NOMO-1 (cell line): ENCODE results near the gene BABAM2.

Source experiments
- DNase-seq, 2 experiments: peaks; one replicate each; lab custom pipeline; 2025; ENCODE audit not compliant: unreplicated experiment in 2 of 2; lab: John Stamatoyannopoulos, UW

The BABAM2 gene

DNA sequence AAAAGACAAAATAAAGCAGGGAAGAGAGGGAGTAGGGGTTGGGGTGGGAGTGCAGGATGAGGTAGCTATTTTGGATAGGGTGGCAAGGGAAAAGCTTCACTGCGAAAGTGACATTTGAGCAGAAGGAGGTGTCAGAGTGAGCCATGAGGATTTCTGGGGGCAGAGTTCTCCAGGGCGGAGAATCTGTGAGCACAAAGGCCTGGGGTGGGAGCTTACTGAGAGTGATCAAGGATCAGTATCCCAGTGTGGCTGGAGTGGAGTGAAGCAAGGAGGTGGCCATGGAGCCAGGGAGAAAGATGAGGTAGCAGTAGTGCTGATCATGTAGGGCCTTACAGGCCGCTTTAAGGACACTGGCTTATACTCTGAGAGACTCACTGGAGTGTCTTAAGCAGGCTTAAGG lies 291.3 kb downstream of the BABAM2 start:
- DNase-seq, result no peak

GRCh38 chr2:28182348-28182747 lies 291.8 kb downstream of the BABAM2 start:
- no peak for DNase-seq

- no peak for DNase-seq
Observed at GRCh38 chr2:28185153-28185552, 294.6 kb downstream of the BABAM2 start.

- no peak for DNase-seq
Observed at GRCh38 chr2:28185891-28186290, 295.4 kb downstream of the BABAM2 start.

DNA sequence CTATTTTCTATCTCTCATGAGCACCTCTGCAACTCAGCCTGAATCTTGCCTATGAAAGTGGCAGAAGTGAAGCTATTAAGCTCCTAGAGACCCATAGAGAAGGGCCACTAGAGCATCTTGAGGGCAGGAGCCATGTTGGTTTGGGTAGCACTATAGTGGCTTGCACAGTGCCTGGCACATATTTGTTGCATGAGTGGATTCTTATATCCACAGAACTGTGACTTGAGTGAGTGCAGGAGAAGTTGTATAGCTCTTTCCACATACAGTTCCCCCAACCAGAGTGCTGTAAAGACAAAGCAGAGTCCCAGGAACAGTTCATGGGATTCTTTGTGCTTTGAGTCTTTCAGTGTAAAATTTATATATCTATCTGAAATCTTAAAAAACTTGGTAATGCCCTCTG lies 296.7 kb downstream of the BABAM2 start:
- no peak for DNase-seq

- no peak for DNase-seq
Observed at GRCh38 chr2:28188436-28188835, 297.9 kb downstream of the BABAM2 start.

DNA sequence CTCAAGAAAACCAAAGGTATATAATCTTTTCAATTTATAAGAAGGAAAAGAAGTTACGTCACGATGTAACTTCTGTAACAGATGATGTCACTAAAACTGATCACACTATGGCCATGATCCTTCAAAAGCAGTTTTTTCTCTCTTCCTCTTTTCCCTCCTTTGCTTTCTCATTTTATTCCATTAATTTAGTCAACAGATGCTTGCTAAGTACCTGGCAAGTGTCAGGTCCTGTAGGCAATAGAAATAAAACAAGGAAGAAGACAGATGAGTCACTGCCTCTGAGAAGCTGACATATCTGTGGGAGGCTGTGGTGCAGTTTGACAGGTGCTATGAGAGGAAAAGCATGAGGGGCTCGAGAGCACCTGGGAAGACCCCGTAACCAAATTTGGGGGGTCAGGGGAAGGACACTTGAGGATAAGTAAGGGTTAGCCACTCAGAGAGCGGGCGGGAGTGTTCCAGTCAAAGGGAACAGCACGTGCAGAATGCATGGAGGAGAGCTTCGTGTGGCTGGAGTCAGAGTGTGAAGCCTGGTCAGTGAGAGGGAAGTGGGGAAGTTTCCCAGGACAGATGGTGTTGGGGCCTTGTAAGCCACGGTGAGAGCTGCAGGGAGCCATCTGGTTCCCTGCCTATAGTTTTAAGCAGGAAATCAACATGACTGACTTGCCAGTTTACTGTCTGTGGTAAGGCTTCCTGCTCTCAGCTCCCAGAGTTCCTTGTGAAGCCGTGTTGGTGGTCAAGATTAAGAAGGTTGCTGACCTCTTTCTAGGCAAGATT lies 303.3 kb downstream of the BABAM2 start:
- DNase-seq, result peak in 1 of 2 experiments; percentile 53

- DNase-seq, result no peak
Observed at GRCh38 chr2:28199995-28200679, 309.6 kb downstream of the BABAM2 start.

DNA sequence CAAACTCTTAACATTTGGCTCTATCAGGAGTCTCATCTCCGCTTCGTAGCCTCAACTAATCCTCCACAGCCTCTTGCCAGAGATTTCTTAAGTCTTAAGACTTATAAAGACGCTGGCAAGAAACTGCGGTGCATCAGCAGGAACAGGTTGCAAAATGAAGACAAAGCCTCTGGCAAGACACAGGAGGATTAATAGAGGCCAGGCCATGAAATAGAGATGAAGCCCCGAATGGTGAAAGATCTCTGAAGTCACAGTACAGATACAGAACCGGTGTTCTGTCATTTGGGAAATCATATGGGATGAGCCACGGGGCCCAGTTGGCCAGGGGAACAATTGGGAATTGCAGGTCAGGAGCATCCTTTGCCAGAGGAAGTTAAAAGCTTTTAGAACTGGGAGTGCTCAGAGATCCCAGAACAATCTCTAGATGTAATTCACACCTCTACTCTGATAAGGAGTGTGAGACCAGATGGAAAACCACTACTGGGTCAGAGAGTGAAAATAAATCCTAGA lies 311.2 kb downstream of the BABAM2 start:
- no peak for DNase-seq

- no peak for DNase-seq
Observed at GRCh38 chr2:28202719-28203118, 312.2 kb downstream of the BABAM2 start.

GRCh38 chr2:28206762-28207161 lies 316.2 kb downstream of the BABAM2 start:
- DNase-seq, result no peak

DNA sequence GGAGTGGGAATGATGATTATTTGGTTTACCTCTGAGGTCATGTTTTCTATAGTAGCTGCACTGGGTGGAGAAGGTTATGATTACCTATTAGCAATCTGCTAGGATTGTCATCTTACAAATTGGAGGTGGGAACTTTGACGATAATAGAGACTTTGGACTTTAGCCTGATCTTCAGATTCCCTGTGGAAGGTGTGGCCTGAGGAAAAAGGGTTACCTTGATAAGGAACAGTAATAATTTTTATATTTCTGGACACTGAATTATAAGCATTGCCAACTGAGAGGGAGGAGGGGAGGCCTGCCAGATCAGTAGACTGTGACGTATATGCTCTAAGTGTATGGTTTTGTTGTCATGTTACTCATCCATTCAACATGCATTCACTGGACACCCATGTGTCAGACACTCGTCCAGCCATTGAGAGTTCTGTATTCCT lies 318.7 kb downstream of the BABAM2 start:
- DNase-seq, result no peak

DNA sequence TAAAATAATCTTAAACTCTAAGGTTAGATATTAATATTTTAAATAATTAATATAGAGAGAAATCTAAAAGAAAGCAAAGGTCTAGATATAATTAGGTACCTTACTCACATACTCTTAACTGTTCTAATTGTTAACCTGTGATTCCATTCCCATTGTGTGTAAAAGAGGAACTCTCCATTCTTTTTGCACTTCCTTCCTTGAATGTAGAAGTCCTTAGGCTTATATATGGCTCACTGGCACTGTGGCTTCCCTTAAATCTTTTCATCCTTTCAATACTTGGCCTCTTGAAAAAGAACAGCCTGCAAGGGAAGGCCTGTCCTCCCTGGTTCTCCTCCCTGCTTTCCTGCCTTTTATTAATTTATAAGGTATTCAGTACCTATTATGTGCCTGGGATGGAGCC lies 319.3 kb downstream of the BABAM2 start:
- no peak for DNase-seq

- no peak for DNase-seq
Observed at GRCh38 chr2:28210535-28210934, 320.0 kb downstream of the BABAM2 start.

- no peak for DNase-seq
Observed at GRCh38 chr2:28216331-28216730, 325.8 kb downstream of the BABAM2 start.

DNA sequence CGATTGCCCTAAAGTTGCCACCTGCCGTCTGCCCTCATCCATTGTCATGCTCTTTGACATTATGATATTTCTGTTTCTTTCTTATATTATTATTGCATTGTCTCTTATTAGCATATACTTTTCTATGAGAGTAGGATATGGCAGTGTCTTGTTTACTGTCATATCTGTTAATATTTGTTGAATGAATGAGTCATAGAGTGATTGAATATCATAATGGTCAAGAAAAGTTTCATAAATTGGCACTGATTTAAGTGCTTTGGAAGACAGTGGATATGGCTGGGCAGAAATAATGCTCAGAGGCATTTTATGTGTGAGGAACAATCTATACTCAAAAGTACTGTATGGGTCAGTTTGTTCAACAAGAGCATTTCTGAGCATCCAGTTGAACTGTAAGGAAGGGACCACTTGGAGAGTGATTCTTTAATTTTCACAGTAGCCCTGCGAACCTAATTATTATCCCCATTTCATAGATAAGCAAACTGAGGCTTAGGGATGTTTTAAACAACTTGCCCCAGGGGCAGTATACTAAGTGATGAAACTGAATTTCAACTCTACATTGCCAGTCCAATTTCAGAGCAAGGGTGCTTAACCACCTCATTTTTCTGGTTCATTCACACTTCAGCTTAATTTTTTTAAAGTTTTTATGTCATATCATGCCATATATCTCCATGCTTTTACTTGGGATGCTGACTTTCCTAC lies 326.7 kb downstream of the BABAM2 start:
- DNase-seq, result no peak

DNA sequence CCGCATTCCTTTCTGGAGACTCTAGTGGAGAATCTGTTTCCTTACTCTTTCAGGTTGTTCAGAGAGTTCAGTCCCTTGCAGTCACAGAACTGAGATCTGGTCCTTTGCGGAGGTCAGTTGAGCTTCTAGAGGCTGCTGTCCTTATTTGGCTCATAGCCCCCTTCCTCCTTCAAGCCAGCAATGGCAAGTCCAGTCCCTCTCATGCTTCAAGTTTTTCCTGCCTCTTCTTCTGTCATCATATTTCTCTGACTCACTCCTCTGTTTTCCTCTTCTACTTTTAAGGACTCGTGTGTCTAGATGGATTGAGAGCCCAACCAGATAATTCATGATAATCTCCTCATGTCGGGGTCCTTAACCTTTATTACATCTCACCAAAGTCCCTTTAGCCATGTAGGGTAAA lies 328.6 kb downstream of the BABAM2 start:
- no peak for DNase-seq

DNA sequence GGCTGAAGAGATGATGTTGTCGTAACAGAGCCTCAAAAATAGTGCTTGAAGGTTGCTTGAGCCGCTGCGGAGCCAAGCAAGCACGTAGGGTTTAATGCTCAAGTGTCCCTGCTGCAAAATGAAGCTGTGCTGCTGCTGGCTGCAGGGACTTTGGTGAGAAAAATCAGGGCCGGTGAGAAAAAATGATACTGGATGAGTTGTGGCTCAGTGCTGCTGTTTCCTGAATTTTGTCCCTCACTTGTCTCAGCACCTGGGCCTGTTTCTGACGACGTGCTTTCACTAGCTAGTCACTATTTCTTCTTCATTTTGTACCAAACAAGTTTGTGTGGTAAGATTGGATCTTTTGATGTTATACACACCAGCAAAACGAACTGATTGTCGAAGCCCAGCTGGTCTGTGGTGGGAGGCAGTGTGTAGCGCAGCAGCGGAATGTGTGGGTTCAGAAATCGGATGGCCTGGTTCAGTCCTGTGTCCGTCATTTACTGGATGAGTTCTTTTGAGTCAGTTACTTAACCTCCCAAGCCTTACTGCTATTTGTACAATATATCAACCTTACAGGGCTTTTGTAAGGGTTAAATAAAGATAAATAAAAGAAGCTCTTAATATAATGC lies 329.3 kb downstream of the BABAM2 start:
- DNase-seq, result no peak

- DNase-seq, result no peak
Observed at GRCh38 chr2:28224648-28225472, 334.3 kb downstream of the BABAM2 start.

GRCh38 chr2:28225473-28226080 lies 335.0 kb downstream of the BABAM2 start:
- DNase-seq, result no peak
